HUES64 (cell line): ENCODE measurements around the gene LPP.

Source experiments
- H3K27ac ChIP-seq: 2 replicates; pipeline ENCODE4 v1.7.0; 2013; ENCODE audit warnings: low read depth, low read length, inconsistent platforms
- H3K27me3 ChIP-seq: 2 replicates; pipeline ENCODE4 v1.6.1; 2013; ENCODE audit warnings: mild to moderate bottlenecking, low read length; ENCODE audit not compliant: insufficient read depth
- H3K36me3 ChIP-seq: 2 replicates; pipeline ENCODE4 v1.6.1; 2013; ENCODE audit warnings: mild to moderate bottlenecking, low read length; ENCODE audit not compliant: insufficient read depth
- H3K4me1 ChIP-seq: 2 replicates; pipeline ENCODE4 v1.6.1; 2013; ENCODE audit warnings: mild to moderate bottlenecking, low read length, moderate library complexity; ENCODE audit not compliant: insufficient read depth
- H3K4me3 ChIP-seq: 2 replicates; pipeline ENCODE4 v1.5.1; 2013; ENCODE audit warnings: mild to moderate bottlenecking, low read length, moderate library complexity
- H3K9ac ChIP-seq: 2 replicates; pipeline ENCODE4 v1.6.1; 2013; ENCODE audit warnings: mild to moderate bottlenecking, low read depth, low read length
- H3K9me3 ChIP-seq: 2 replicates; pipeline ENCODE4 v1.6.1; 2013; ENCODE audit warnings: low read depth, low read length; ENCODE audit not compliant: insufficient read depth
- WGBS: fragments of 150-250, 120-280 bp; methylation state at CpG from one replicate; pipeline ENCODE4 v1.1.7; 2013; ENCODE audit warnings: missing lambda C conversion rate; 5-methylcytosine and 5-hydroxymethylcytosine counted together

The LPP gene

GRCh38 chr3:188581365-188581764 lies 427.4 kb downstream of the LPP start:
- Histone ChIP-seq H3K4me1 (peaks cover 20% of the 10 kb centered on the region), H3K9me3 (no peaks in the 10 kb centered on the region), H3K27me3 (no peaks in the 10 kb centered on the region), H3K9ac (no peak overlapping the region), H3K4me3 (no peak overlapping the region), H3K27ac (no peak overlapping the region), H3K36me3 (no peaks in the 10 kb centered on the region)
- WGBS = 97% methylated on average over 4 of the region's 4 CpGs

GRCh38 chr3:188581792-188582191 lies 427.8 kb downstream of the LPP start:
- Histone ChIP-seq H3K27ac (no peak overlapping the region), H3K9ac (no peak overlapping the region), H3K27me3 (no peaks in the 10 kb centered on the region), H3K36me3 (no peaks in the 10 kb centered on the region), H3K4me1 (peaks cover 20% of the 10 kb centered on the region), H3K4me3 (no peak overlapping the region), H3K9me3 (no peaks in the 10 kb centered on the region)
- WGBS = 81% methylated on average over 4 of the region's 4 CpGs

GRCh38 chr3:188583341-188584161 lies 429.6 kb downstream of the LPP start:
- 93% methylated on average over 7 of the region's 9 CpGs for WGBS
- Histone ChIP-seq H3K27me3 (no peaks in the 10 kb centered on the region), H3K27ac (no peak overlapping the region), H3K9ac (no peak overlapping the region), H3K36me3 (no peaks in the 10 kb centered on the region), H3K4me1 (peaks cover 20% of the 10 kb centered on the region), H3K4me3 (no peak overlapping the region), H3K9me3 (no peaks in the 10 kb centered on the region)

GRCh38 chr3:188584162-188584529 lies 430.2 kb downstream of the LPP start:
- Histone ChIP-seq H3K9me3 (no peaks in the 10 kb centered on the region), H3K27ac (no peak overlapping the region), H3K27me3 (no peaks in the 10 kb centered on the region), H3K36me3 (no peaks in the 10 kb centered on the region), H3K4me1 (peaks cover 20% of the 10 kb centered on the region), H3K9ac (no peak overlapping the region), H3K4me3 (no peak overlapping the region)
- WGBS = 79% methylated on average over 4 of the region's 4 CpGs

GRCh38 chr3:188584958-188585689 lies 431.2 kb downstream of the LPP start:
- H3K9ac ChIP-seq = no peak overlapping the region
- WGBS = 84% methylated on average over 2 of the region's 4 CpGs
- H3K36me3 ChIP-seq = no peaks in the 10 kb centered on the region
- no peaks in the 10 kb centered on the region for H3K27me3 ChIP-seq
- H3K4me3 ChIP-seq = no peak overlapping the region
- H3K4me1 ChIP-seq = peaks cover 20% of the 10 kb centered on the region
- no peak overlapping the region for H3K27ac ChIP-seq
- no peaks in the 10 kb centered on the region for H3K9me3 ChIP-seq

GRCh38 chr3:188589071-188589470 lies 435.1 kb downstream of the LPP start:
- Histone ChIP-seq H3K27me3 (no peaks in the 10 kb centered on the region), H3K9ac (no peak overlapping the region), H3K9me3 (no peaks in the 10 kb centered on the region), H3K27ac (no peak overlapping the region), H3K4me1 (peaks cover 13% of the 10 kb centered on the region), H3K4me3 (no peak overlapping the region), H3K36me3 (no peaks in the 10 kb centered on the region)
- WGBS = 94% methylated on average over 2 of the region's 2 CpGs

GRCh38 chr3:188589771-188590170 lies 435.8 kb downstream of the LPP start:
- Histone ChIP-seq H3K4me3 (no peak overlapping the region), H3K27me3 (no peaks in the 10 kb centered on the region), H3K27ac (no peak overlapping the region), H3K36me3 (no peaks in the 10 kb centered on the region), H3K9ac (no peak overlapping the region), H3K4me1 (peaks cover 13% of the 10 kb centered on the region), H3K9me3 (no peaks in the 10 kb centered on the region)
- WGBS = 95% methylated on average over 2 of the region's 2 CpGs

- no peak overlapping the region for H3K9ac ChIP-seq
- H3K36me3 ChIP-seq = no peaks in the 10 kb centered on the region
- H3K27me3 ChIP-seq = no peaks in the 10 kb centered on the region
- no peak overlapping the region for H3K4me3 ChIP-seq
- no peaks in the 10 kb centered on the region for H3K9me3 ChIP-seq
- H3K4me1 ChIP-seq = peaks cover 15% of the 10 kb centered on the region; the same call in 1 of the 2 replicates
- H3K27ac ChIP-seq = no peak overlapping the region
Observed at GRCh38 chr3:188590557-188590956, 436.6 kb downstream of the LPP start.

GRCh38 chr3:188594139-188594538 lies 440.2 kb downstream of the LPP start:
- Histone ChIP-seq H3K27me3 (no peaks in the 10 kb centered on the region), H3K9me3 (no peaks in the 10 kb centered on the region), H3K27ac (0 out of 2 replicates have a peak overlapping the region, but pooled peaks have one; percentile 27), H3K4me1 (peaks cover 15% of the 10 kb centered on the region; the same call in 1 of the 2 replicates), H3K4me3 (no peak overlapping the region), H3K36me3 (no peaks in the 10 kb centered on the region), H3K9ac (no peak overlapping the region)
- WGBS = 78% methylated on average over 2 of the region's 2 CpGs

GRCh38 chr3:188595890-188596376 lies 442.0 kb downstream of the LPP start:
- Histone ChIP-seq H3K9ac (no peak overlapping the region), H3K4me1 (peaks cover 15% of the 10 kb centered on the region; the same call in 1 of the 2 replicates), H3K27ac (no peak overlapping the region), H3K4me3 (no peak overlapping the region), H3K9me3 (no peaks in the 10 kb centered on the region), H3K27me3 (no peaks in the 10 kb centered on the region), H3K36me3 (no peaks in the 10 kb centered on the region)
- WGBS = 93% methylated on average over 5 of the region's 5 CpGs

- no peaks in the 10 kb centered on the region for H3K36me3 ChIP-seq
- no peak overlapping the region for H3K27ac ChIP-seq
- H3K9me3 ChIP-seq = no peaks in the 10 kb centered on the region
- H3K4me1 ChIP-seq = peaks cover 15% of the 10 kb centered on the region; the same call in 1 of the 2 replicates
- WGBS = 84% methylated on average over 3 of the region's 3 CpGs
- no peak overlapping the region for H3K9ac ChIP-seq
- no peaks in the 10 kb centered on the region for H3K27me3 ChIP-seq
- H3K4me3 ChIP-seq = no peak overlapping the region
Observed at GRCh38 chr3:188598894-188599293, 444.9 kb downstream of the LPP start.
